Naive B cell (primary cell): ENCODE measurements around the gene LUC7L2. TPM values are rescaled to one million over a fixed set of nuclear protein-coding genes. Genes with fewer than 3 reads are reported as not detected.
"Not testable (repeated sequence)": the region's sequence is repeated elsewhere in the genome, so short reads cannot be mapped to it uniquely, and the experiment has no call there.

ENCODE experiments used
- ATAC-seq, 2 donors: fragments of 150-1000 bp; cut with Tn5 transposase; 2 replicates each; pipeline ENCODE4 v1.10.0; 2021; ENCODE audit warnings: low read depth in 2 of 2, mild to moderate bottlenecking in 2 of 2, moderate library complexity in 2 of 2
- DNase-seq: peaks from one replicate; pipeline ENCODE4 v3.0.0; 2022
- H3K27ac Mint-ChIP-seq, 6 donors: one replicate each; pipeline ENCODE4 v1.8.0; 2020 to 2022; ENCODE audit warnings: mild to moderate bottlenecking in 6 of 6, mixed read lengths in 6 of 6, moderate library complexity in 5 of 6, inconsistent platforms in 2 of 6
- H3K27me3 Mint-ChIP-seq, 3 donors: one replicate each; pipeline ENCODE4 v1.8.0; 2021 to 2022; ENCODE audit warnings: mixed read lengths in 3 of 3, mild to moderate bottlenecking in 1 of 3
- H3K36me3 Mint-ChIP-seq, 2 donors: one replicate each; pipeline ENCODE4 v1.8.0; 2020 to 2022; ENCODE audit warnings: mixed read lengths in 2 of 2, inconsistent platforms in 1 of 2, mild to moderate bottlenecking in 1 of 2
- H3K4me1 Mint-ChIP-seq, 3 donors: one replicate each; pipeline ENCODE4 v1.8.0; 2020 to 2022; ENCODE audit warnings: mixed read lengths in 3 of 3, inconsistent platforms in 1 of 3, mild to moderate bottlenecking in 1 of 3, moderate library complexity in 1 of 3
- H3K4me3 Mint-ChIP-seq, 8 donors: one replicate each; pipeline ENCODE4 v1.8.0; 2020 to 2022; ENCODE audit warnings: mild to moderate bottlenecking in 8 of 8, mixed read lengths in 8 of 8, moderate library complexity in 8 of 8, inconsistent platforms in 2 of 8
- H3K9me3 Mint-ChIP-seq, 7 donors: one replicate each; pipeline ENCODE4 v1.8.0; 2020 to 2022; ENCODE audit warnings: mixed read lengths in 7 of 7, mild to moderate bottlenecking in 5 of 7, inconsistent platforms in 2 of 7, moderate library complexity in 1 of 7
- polyA plus RNA-seq, 6 donors: library from polyadenylated mRNA; unstranded; fragments of 300-500 nt; fragmentation: Illumina TruSeq; gene quantifications; one replicate each; pipeline ENCODE4 v1.2.3, GENCODE V29; 2021; ENCODE audit warnings: low read depth in 6 of 6

LUC7L2 gene, protein sequence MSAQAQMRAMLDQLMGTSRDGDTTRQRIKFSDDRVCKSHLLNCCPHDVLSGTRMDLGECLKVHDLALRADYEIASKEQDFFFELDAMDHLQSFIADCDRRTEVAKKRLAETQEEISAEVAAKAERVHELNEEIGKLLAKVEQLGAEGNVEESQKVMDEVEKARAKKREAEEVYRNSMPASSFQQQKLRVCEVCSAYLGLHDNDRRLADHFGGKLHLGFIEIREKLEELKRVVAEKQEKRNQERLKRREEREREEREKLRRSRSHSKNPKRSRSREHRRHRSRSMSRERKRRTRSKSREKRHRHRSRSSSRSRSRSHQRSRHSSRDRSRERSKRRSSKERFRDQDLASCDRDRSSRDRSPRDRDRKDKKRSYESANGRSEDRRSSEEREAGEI
- 10 to 100 TPM; 42.2 to 78.3 (median 54.6) TPM for polyA plus RNA-seq

DNA sequence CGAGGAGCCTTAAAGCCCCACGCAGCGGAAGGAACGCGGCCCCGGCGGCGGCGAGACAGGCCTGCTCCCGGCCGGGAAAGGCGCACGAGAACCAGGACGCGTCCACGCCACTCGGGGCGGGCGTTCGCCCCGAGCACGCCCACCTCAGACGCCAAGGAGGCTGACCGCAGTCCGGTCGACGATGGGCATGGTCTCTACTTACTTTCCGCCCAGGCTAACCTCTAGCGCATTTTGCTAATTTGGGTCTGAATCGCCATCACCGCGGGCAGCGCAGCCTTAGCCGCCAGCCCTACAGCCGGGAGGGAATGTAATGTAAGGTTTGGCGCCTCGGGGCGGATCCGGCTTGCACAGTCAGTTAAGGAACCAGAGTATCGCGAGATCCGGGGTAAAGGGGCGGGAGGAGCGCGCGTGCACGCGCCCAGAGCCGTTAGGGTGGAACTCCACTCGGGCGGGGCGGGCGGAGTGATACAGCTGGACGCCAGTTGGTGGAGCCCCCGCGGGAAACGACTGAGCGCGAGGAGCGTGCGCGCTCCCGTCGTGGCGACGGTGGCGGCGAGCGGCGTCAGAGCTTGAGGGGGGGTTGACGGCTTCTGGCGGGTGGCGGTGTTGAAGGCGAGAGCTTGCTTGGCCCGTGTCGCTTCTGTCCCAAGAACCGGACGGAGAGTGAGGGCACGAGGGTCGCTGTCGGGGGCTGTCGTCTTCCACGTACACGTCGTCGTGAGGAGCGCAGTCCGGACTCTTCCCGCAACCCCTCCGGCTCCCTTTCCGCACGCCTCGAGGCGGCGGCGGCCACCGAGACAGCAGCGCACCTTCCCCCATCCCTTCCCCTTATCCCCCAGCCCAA, at the start of gene LUC7L2:
TSS of gene LUC7L2 (plus strand) at position 529 of the 844 bp plus-strand sequence. CDS start 368 bp downstream, outside the sequence.
- Mint-ChIP-seq H3K9me3 (no peaks in the 10 kb centered on the region), H3K27me3 (no peaks in the 10 kb centered on the region), H3K4me1 (peaks cover 21 to 56% (median 33%) of the 10 kb centered on the region in 3 donors), H3K4me3 (peak within 1 kb of the TSS; percentile 94 to 100 (median 99)), H3K27ac (peak within 1 kb of the TSS; percentile 98 to 99 (median 99)), H3K36me3 (peaks cover 0 to 4% of the 10 kb centered on the region in 2 donors)
- DNase-seq = peak; percentile 99
- peak; percentile 72 to 75 for ATAC-seq

DNA sequence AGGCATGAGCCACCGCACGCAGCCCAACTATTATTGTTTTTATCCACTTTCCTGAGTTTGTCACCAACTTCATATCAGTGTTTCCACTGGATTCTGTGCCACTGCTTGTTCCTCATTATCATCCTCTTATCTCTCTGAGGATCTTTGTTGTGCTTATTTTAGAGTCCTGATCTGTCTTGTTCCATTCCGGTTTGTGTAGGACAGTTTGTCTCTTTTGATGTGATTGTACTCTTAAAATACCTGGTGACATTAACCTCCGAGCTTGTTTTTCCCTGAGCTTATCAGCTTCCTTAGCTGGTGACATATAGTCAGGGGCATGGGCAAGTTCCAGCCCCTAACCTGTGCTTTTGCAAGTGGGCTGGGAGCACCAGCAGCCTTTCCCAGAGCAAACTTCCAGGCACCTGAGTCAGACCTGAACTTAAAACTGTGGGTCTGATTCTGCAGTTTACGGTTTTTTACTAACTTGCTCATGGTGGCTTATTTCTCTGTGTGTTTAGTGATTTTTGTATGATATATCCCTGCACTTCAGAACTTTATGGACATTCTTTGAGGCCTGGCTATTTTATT, 41.7 kb upstream of the LUC7L2 start:
- no peak overlapping the region for H3K27ac Mint-ChIP-seq
- H3K4me3 Mint-ChIP-seq = no peak overlapping the region
- no peaks in the 10 kb centered on the region for H3K36me3 Mint-ChIP-seq
- no peaks in the 10 kb centered on the region for H3K9me3 Mint-ChIP-seq
- no peak for DNase-seq
- no peaks in the 10 kb centered on the region for H3K4me1 Mint-ChIP-seq
- no peak for ATAC-seq
- peaks cover 0 to 5% (median 0%) of the 10 kb centered on the region in 3 donors for H3K27me3 Mint-ChIP-seq

DNA sequence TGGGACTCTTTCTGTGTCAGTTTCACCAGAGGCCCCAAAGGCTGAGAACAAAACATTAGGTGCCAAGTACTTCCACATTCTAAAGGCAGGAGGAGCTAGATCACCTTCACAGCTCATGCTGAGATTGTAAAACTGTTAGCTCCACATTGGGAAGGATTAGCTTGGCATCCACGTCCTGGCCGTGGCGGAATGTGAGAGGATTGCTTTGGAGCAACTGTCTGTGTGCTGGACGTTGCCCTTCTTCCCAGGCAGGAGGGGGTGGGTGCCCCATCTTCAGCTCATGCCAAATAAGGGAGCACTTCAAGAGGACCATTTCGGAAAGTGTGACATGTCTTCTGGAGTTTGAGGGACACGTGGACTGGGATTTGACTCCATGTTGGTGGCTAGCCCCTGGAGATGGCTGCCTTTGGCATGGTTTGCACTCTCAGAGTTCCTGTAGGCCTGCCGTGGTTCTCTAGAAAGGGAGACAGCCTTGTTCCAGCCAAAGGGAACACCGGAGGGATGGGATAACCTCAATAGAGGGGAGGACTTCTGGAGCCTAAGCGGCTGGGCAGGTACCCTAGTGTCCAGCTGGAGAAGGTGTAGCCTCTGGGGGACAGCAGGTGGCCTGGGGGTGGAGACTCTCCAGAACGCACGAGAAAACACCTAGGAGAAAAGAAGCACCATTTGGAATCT, 38.5 kb upstream of the LUC7L2 start:
- DNase-seq (no peak), ATAC-seq (no peak)

DNA sequence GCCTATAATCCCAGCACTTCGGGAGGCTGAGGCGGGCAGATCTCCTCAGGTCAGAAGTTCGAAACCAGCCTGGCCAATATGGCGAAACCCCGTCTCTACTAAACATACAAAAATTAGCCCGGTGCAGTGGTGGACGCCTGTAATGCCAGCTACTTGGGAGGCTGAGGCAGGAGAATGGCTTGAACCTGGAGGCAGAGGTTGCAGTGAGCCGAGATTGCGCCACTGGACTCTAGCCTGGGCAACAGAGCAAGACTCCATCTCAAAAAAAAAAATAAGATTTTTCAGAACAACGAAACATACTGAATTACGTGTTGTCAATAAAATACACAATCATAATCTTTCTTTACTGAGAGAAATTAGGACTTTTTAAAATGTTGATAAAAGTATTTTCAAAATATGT, 35.0 kb upstream of the LUC7L2 start:
- not testable (repeated sequence) for ATAC-seq, H3K9me3 Mint-ChIP-seq, H3K27me3 Mint-ChIP-seq, H3K4me3 Mint-ChIP-seq, DNase-seq, H3K27ac Mint-ChIP-seq, H3K4me1 Mint-ChIP-seq, H3K36me3 Mint-ChIP-seq

More for the DNA sequence above, 38.5 kb upstream of the LUC7L2 start:
- no peaks in the 10 kb centered on the region for H3K36me3 Mint-ChIP-seq
- H3K4me1 Mint-ChIP-seq = no peaks in the 10 kb centered on the region
- H3K27me3 Mint-ChIP-seq = peaks cover 0 to 5% (median 0%) of the 10 kb centered on the region in 3 donors
- H3K4me3 Mint-ChIP-seq = no peak overlapping the region
- peak overlapping the region in 1 of 6 donors; percentile 66 for H3K27ac Mint-ChIP-seq
- H3K9me3 Mint-ChIP-seq = no peaks in the 10 kb centered on the region

DNA sequence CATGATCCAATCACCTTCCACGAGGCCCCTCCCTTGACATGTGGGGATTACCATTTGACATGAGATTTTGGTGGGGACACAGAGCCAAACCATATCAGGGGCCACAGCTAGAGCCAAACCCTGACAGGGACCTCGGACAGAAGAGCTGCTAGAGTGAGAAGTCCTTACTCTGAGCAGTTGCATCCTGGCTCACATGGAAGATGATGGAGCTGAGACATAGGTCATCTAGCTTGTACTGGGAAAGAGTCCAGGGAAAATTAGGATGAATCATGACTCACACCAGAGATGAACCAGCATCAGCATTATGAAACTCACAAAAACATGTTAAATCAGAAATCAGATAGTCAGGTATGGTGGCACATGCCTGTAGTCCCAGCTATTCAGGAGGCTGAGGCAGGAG, 31.3 kb upstream of the LUC7L2 start:
- ATAC-seq = no peak
- H3K4me1 Mint-ChIP-seq = peaks cover 0 to 2% (median 0%) of the 10 kb centered on the region in 3 donors

DNA sequence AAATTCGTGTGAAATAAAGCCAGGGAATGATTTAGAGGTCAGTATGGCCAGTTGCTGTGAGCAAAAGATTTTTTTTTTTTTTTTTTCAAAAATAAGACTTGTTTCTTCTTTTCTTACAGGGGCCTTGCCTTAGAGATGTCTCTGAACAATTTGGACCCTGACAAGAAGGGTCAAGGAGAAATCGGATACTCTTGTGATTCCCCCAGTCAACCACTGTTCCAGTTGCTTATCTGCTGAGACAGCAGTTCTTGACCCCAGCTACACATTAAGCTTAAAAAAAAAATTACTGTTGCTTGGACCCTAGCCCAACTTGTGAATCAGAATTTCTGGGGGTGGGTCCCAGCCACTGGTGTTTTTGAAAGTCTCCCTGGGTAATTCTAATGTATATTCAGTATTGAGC, 30.6 kb upstream of the LUC7L2 start:
- peaks cover 0 to 2% (median 0%) of the 10 kb centered on the region in 3 donors for H3K4me1 Mint-ChIP-seq
- H3K4me3 Mint-ChIP-seq = no peak overlapping the region
- DNase-seq = no peak

More for the DNA sequence above, 31.3 kb upstream of the LUC7L2 start:
- peaks cover 0 to 2% (median 0%) of the 10 kb centered on the region in 7 donors for H3K9me3 Mint-ChIP-seq
- peak overlapping the region in 1 of 6 donors; percentile 36 for H3K27ac Mint-ChIP-seq
- DNase-seq = no peak
- H3K4me3 Mint-ChIP-seq = peak overlapping the region in 1 of 8 donors; percentile 22
- H3K36me3 Mint-ChIP-seq = no peaks in the 10 kb centered on the region
- no peaks in the 10 kb centered on the region for H3K27me3 Mint-ChIP-seq

DNA sequence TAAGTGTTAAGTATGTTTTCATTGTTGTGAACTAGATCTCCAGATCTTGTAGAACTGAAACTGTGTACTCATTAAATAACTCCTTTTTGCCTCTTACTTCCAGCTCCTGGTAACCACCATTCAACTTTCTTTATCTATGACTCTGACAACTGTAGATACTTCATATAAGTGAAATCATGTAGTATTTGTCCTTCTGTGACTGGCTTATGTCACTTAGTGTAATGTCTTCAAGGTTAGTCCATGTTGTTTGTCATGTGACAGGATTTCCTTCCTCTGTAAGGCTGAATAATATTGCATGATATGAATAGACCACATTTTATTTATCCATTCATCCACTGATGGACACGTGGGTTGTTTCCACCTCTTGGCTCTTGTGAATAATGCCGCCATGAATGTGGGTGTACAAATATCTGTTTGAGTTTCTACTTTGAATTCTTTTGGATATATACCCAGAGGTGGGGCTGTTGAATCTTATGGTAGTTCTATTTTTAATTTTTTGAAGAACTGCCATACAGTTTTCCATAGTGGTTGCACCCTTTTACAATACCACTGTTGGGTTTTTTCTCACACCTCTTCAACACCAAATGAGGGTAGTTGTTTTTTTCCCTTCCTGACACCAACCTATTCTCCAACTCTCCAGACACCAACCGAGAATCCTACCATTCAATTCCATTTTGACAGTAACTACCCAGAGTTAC, 29.2 kb upstream of the LUC7L2 start:
- Mint-ChIP-seq H3K27ac (no peak overlapping the region), H3K27me3 (no peaks in the 10 kb centered on the region), H3K4me1 (peaks cover 0 to 2% (median 0%) of the 10 kb centered on the region in 3 donors), H3K4me3 (no peak overlapping the region), H3K36me3 (no peaks in the 10 kb centered on the region), H3K9me3 (peaks cover 0 to 2% (median 0%) of the 10 kb centered on the region in 7 donors)
- DNase-seq = no peak
- no peak for ATAC-seq

More for the DNA sequence above, 30.6 kb upstream of the LUC7L2 start:
- no peak for ATAC-seq
- Mint-ChIP-seq H3K27me3 (no peaks in the 10 kb centered on the region), H3K36me3 (no peaks in the 10 kb centered on the region), H3K27ac (no peak overlapping the region), H3K9me3 (peaks cover 0 to 2% (median 0%) of the 10 kb centered on the region in 7 donors)

DNA sequence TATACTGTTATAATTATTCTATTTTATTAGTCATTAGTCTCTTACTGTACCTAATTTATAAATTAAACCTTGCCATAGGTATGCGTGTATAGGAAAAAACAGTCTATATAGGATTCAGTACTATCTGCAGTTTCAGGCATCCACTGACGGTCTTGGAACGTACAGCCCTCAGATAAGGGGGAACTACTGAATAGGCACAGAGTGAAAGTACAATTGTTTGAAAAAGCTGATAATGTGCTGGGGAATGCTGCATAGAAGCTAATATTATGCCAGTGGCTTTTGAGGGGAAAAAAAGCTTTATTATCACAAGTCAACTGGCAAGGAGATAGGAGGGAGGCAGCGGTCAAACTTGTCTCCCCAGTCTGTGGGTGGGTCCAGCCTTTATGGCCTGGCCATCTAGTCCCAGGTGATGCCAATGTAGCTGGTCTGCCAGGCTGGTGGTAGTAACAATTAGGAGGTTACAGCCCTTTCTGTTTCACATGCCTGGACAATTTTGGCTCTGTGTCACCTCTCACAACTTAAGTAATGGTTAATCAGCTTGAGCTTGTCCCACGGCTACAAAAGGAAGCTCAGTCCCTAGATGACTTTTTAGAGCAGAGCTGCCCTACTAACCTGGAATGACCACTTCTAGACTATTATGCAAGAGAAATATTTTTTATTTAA, 26.9 kb upstream of the LUC7L2 start:
- no peak overlapping the region for H3K27ac Mint-ChIP-seq
- no peak overlapping the region for H3K4me3 Mint-ChIP-seq
- peaks cover 0 to 2% (median 0%) of the 10 kb centered on the region in 7 donors for H3K9me3 Mint-ChIP-seq

DNA sequence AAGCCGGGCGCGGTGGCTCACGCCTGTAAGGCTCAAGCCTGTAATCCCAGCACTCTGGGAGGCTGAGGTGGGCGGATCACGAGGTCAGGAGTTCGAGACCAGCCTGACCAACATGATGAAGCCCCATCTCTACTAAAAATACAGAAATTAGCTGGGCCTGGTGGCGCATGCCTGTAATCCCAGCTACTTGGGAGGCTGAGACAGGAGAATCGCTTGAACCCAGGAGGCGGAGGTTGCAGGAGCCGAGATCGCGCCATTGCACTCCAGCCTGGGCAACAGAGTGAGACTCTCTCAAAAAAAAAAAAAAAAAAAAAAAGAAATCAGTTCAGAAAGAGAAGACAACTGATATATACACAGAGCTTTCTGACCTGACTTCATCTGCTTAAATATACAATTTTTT, 26.3 kb upstream of the LUC7L2 start:
- not testable (repeated sequence) for H3K4me3 Mint-ChIP-seq, H3K27ac Mint-ChIP-seq, ATAC-seq, H3K36me3 Mint-ChIP-seq, H3K4me1 Mint-ChIP-seq, H3K27me3 Mint-ChIP-seq, DNase-seq, H3K9me3 Mint-ChIP-seq

More for the DNA sequence above, 26.9 kb upstream of the LUC7L2 start:
- Mint-ChIP-seq H3K4me1 (peaks cover 0 to 2% (median 0%) of the 10 kb centered on the region in 3 donors), H3K27me3 (no peaks in the 10 kb centered on the region), H3K36me3 (no peaks in the 10 kb centered on the region)
- no peak for ATAC-seq
- DNase-seq = no peak

DNA sequence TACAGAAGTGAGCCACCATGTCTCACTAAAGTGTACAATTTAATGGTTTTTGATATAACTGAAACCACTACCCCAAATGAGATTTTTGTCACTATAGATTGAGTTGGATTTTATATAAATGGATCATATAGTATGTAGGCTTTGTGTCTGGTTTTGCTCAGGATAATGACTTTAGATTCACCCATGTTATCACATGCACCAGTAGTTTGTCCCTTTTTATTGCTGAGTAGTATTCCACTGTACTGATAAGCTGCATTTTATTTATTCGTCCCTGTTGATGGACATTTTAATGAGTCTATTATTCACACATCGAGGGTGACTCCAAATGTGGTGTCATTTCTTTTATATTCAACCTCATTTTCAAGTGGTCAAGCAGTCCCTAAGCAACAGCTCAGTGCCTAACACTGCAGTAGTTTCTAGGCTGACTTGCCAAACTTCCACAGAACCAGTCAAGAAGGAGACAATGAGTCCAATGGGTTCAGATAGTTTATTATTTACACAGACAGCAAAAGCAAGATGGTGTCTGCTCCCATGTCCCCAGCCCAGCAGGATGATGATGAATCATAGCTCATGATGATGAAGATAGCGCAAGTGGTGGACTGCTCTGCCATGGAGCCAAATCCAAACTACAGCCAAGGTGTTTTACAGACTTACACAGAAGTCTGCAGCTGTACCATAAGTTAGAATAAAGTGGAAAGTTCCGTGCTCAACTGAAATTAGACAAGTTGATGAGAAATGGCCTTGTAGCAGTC, 25.1 kb upstream of the LUC7L2 start:
- DNase-seq (no peak), ATAC-seq (no peak)
- peak overlapping the region in 1 of 6 donors; percentile 60 for H3K27ac Mint-ChIP-seq
- no peaks in the 10 kb centered on the region for H3K36me3 Mint-ChIP-seq
- peaks cover 5 to 9% (median 6%) of the 10 kb centered on the region in 3 donors for H3K4me1 Mint-ChIP-seq
- H3K4me3 Mint-ChIP-seq = peak overlapping the region in 1 of 8 donors; percentile 27
- H3K9me3 Mint-ChIP-seq = peaks cover 0 to 6% (median 4%) of the 10 kb centered on the region in 7 donors
- H3K27me3 Mint-ChIP-seq = no peaks in the 10 kb centered on the region

DNA sequence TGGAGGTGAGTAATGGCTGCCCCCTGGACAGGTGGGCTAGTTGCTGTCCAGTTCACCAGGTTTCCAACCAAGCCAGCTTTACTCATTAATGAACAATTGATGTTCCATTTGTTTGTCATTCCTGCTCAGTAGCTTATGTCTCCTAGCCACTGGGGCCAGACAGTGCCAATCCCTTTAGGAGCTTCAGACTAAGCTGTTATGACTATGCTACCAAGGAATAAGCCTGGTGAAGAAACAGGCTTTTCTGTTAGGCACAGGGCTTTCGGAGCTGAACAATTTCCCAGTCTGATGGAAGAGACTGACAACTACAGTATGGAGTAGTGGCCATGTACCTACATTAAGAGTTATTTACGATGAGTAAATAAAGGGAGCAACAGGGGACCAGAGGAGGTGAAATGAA, 20.7 kb upstream of the LUC7L2 start:
- Mint-ChIP-seq H3K4me3 (peak overlapping the region; percentile 53 to 100 (median 96)), H3K36me3 (peaks cover 8 to 12% of the 10 kb centered on the region in 2 donors), H3K4me1 (peaks cover 23 to 43% (median 42%) of the 10 kb centered on the region in 3 donors), H3K27ac (peak overlapping the region; percentile 69 to 100 (median 100)), H3K27me3 (peaks cover 0 to 7% (median 6%) of the 10 kb centered on the region in 3 donors), H3K9me3 (peaks cover 5 to 17% (median 9%) of the 10 kb centered on the region in 7 donors)
- no peak for ATAC-seq
- no peak for DNase-seq
